ENCODE data around the gene BHLHE41.

BHLHE41 gene

DNA sequence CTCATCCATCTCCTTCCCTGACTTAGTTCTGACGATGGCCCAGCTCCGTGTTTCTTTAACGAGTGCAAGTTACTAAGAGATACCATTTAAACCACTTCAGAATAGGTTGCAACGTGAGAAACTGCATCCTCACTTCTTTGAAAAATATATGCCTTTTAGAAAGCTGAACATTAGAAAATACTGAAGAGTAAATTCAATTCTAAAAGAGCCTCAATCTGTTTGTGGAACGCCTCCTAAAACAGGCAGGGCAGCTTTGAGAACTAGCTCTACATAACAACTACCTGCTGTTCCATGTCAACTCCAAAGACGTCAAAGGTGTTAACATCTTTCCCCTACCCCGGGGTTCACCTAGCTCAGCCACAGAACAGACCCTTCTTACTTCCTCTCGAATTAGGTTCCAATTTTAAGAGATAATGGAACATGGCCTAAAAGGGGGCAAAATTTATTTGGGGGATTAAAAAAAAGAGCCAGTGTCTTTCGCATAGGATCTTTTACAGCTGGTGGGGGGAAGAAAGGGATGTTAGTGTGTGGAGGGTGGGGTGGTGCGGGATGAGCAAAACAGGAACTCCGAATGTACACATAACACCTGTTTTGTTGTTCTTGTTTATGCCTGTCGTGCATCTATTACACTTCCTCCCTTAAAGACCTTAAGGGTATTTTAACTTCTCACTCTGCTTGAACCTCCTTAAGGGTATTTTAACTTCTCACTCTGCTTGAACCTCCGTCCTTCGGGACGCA is 3.3 kb downstream of the BHLHE41 start:
- no peak overlapping the region for H3K27ac ChIP-seq
- TF ChIP-seq ZFX (IDR thresholded peaks at IDR 0.05): no peak
- TF ChIP-seq, protein P1, sequence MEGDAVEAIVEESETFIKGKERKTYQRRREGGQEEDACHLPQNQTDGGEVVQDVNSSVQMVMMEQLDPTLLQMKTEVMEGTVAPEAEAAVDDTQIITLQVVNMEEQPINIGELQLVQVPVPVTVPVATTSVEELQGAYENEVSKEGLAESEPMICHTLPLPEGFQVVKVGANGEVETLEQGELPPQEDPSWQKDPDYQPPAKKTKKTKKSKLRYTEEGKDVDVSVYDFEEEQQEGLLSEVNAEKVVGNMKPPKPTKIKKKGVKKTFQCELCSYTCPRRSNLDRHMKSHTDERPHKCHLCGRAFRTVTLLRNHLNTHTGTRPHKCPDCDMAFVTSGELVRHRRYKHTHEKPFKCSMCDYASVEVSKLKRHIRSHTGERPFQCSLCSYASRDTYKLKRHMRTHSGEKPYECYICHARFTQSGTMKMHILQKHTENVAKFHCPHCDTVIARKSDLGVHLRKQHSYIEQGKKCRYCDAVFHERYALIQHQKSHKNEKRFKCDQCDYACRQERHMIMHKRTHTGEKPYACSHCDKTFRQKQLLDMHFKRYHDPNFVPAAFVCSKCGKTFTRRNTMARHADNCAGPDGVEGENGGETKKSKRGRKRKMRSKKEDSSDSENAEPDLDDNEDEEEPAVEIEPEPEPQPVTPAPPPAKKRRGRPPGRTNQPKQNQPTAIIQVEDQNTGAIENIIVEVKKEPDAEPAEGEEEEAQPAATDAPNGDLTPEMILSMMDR (conservative IDR thresholded peaks at IDR 0.05): no peak

DNA sequence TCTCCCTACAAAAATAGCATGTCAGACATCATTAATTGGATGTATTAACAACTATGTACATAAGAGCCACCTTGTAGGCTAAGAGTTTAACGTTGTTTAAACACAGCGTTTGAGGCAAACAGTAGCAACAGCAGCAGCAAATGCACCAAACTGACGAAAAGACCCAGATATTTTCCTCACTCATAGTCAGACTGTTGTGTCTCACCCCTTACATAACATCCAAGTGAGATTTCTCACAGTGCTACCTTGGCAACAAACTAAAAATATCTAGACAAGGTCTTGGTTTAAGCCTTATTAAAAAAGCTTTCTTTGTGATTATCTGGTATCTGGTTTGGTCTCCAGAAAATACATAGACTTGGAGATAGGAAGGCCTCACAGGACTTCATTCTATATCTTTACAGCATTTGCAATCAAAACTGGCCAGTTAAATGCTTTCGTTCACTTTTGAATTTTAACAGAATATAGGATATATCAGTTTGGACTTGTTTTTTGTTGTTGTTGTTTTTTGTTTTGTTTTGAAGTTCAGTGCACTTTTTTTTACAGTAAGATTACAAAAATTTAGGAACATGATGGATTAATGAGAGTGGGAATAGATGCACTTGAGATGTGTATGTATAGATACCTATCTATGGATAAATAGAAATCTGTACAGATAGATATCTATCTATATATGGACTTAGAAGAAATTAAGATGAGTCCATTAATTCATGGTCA is 4.1 kb downstream of the BHLHE41 start:
- H3K27ac ChIP-seq: no peak overlapping the region
- TF ChIP-seq, protein P1 (conservative IDR thresholded peaks at IDR 0.05): no peak
- no peak for TF ChIP-seq ZFX (IDR thresholded peaks at IDR 0.05)

DNA sequence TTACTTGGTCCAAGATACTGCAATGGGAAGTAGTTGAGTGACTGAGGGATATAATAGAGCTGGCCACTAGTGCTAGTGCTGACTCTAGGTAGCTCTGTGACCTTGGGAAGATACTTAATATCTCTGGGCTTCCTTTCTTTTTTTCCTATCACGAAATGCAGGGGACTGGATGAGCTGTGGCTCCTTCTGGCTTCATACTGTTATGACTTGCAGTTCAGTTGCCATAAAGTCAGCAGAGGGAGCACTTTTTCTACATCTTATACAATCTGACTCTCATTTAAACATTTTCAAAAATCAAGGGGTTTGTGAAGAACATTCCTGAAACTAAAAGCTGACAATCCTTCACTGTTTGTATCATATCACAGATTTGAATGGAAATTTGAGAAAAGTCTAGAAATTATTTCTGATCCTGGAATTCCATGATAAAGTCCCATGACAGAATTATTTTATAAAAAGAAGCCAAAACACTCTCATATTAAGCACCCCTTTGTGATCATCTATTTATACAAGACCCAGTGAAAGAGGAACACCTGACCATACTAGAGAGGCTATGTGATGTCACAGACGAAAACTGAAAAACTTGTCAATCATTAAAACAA is 5.3 kb downstream of the BHLHE41 start:
- no peak overlapping the region for H3K27ac ChIP-seq
- no peak for TF ChIP-seq ZFX (IDR thresholded peaks at IDR 0.05)
- TF ChIP-seq, protein P1 (conservative IDR thresholded peaks at IDR 0.05): peak; percentile 79

DNA sequence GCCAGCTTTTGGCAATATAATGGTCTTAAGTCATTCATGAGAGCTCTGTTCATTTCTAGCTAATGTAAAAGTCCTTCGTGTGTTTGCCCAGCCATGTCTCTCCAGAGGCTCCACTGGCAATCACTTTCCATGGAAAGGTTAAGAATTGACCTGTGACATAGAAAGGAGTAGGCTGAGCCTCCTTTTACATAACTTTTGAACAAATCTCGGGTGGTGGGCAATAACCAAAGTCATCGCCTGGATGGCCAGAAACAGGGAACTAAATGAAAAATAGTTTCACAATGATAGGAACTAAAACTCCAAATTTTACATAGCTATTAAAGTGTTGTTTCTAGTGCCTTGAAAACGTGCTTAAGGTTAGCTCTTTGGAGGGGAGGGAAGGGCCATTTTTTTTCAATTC is 6.5 kb downstream of the BHLHE41 start:
- TF ChIP-seq, protein P1 (conservative IDR thresholded peaks at IDR 0.05): no peak
- no peak for TF ChIP-seq ZFX (IDR thresholded peaks at IDR 0.05)
- no peak overlapping the region for H3K27ac ChIP-seq

DNA sequence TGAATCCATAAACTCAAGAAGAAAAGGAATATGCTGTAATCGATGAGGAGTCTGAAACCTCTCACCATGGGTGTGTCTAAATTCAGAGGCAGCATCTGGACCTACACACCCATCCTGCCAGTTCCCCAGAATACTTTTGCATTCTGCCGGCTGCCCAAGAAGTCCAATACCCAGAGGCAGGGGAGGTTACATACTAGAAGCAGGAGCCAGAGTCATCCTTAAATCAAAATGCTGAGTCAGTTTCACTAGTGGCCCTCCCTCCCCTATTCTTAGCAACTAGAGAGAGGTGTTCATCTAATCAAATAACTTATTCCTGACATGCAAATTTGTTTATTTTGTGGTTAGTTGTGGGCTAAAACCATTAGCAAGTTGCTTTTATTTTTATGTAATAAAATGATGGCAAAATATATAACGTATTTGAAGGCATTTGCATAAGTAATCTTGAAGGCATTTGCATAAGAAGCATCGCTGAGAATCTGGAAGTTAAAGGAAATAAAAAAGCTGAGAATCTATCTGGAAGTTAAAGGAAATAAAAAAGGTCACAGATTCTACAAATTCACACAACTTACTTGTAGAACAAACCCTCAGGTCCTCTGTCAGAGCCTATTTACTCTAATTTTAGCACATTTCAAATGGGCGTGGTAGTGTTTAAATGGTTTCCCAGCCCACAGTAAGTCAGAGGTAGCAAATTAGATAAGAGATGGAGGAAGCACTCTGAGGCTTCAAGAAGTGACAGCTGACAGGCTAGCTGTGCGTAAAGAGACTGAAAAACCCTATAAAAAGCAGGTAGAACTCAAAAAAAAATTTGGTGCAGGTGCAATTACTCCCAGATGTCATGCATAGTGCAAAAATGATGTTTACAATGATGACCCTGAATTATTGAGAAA is 7.8 kb downstream of the BHLHE41 start:
- H3K27ac ChIP-seq: no peak overlapping the region
- no peak for TF ChIP-seq ZFX (IDR thresholded peaks at IDR 0.05)
- TF ChIP-seq, protein P1 (conservative IDR thresholded peaks at IDR 0.05): no peak

DNA sequence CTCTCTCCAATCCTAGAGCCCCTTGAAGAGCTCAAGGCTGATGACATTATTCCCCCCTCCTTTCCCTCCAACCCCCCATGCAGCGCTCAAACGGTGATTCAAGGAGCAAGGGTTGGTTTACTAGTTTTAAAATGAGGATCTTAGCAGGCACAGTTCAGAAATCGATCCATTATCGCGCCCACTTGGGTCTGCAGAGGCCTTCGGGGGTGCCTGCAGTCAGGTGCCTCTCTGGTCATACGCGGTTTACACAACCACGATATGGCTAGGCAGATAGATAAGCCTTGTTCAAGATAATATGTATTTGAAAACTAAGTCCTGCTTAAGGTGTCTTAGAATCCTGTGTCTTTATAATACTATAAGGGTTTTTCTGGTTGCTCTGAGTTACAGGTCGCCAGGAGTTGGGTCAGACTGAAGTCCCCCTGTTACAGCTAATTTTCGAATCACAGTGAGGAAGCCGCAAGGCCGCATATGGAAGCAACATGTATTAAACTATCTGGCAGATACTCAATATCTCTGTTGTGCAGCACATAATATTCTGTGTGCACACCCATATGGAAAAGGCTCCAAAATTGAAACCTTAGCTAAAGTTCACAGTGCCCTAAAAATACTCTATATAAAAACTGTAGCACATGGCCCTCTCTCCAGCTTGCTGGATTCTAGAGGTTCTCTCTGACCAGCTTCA is 10.0 kb downstream of the BHLHE41 start:
- H3K27ac ChIP-seq: peak overlapping the region; percentile 80
- no peak for TF ChIP-seq ZFX (IDR thresholded peaks at IDR 0.05)
- TF ChIP-seq, protein P1 (conservative IDR thresholded peaks at IDR 0.05): no peak

All from C4-2B (cell line).